ENCODE data around the gene PLEKHA5.

Gene PLEKHA5

GRCh38 chr12:19190292-19191031 lies 60.9 kb downstream of the PLEKHA5 start:
- Histone ChIP-seq H3K4me2 (ENCODE audit: low read length) (peak overlapping the region; percentile 61), H3K4me1 (ENCODE audit: low read length) (peaks cover 45% of the 10 kb centered on the region), H4K20me1 (ENCODE audit: insufficient read depth, low read length) (no peaks in the 10 kb centered on the region), H3K79me2 (ENCODE audit: low read length) (no peaks in the 10 kb centered on the region), H3K27ac (ENCODE audit: low read length) (peak overlapping the region; percentile 78), H3K9me3 (ENCODE audit: insufficient read depth, low read length) (no peaks in the 10 kb centered on the region), H3K36me3 (replicated peaks; ENCODE audit: low read depth, low read length) (no peaks in the 10 kb centered on the region), H3K27me3 (ENCODE audit: low read depth, low read length) (no peaks in the 10 kb centered on the region), H3K4me3 (ENCODE audit: low read length) (peak overlapping the region; percentile 4; the same call in 1 of the 2 replicates), H3K9ac (ENCODE audit: low read length) (no peak overlapping the region), H2AFZ (ENCODE audit: low read depth, low read length) (no peak overlapping the region)
- TF ChIP-seq EZH2phosphoT487 (IDR thresholded peaks at IDR 0.05; ENCODE audit: low read depth), result no peak
- TF ChIP-seq CTCF (IDR thresholded peaks at IDR 0.05; ENCODE audit: low read depth, low read length), result no peak

GRCh38 chr12:19191089-19191488 lies 61.6 kb downstream of the PLEKHA5 start:
- TF ChIP-seq CTCF (IDR thresholded peaks at IDR 0.05; ENCODE audit: low read depth, low read length), result no peak
- TF ChIP-seq EZH2phosphoT487 (IDR thresholded peaks at IDR 0.05; ENCODE audit: low read depth), result no peak
- peaks cover 45% of the 10 kb centered on the region for H3K4me1 ChIP-seq (ENCODE audit: low read length)
- H2AFZ ChIP-seq (ENCODE audit: low read depth, low read length), result no peak overlapping the region
- peak overlapping the region; percentile 78 for H3K27ac ChIP-seq (ENCODE audit: low read length)
- H3K4me3 ChIP-seq (ENCODE audit: low read length), result no peak overlapping the region
- H3K27me3 ChIP-seq (ENCODE audit: low read depth, low read length), result no peaks in the 10 kb centered on the region
- H3K9ac ChIP-seq (ENCODE audit: low read length), result no peak overlapping the region
- peak overlapping the region; percentile 61 for H3K4me2 ChIP-seq (ENCODE audit: low read length)
- H3K79me2 ChIP-seq (ENCODE audit: low read length), result no peaks in the 10 kb centered on the region
- no peaks in the 10 kb centered on the region for H4K20me1 ChIP-seq (ENCODE audit: insufficient read depth, low read length)
- H3K9me3 ChIP-seq (ENCODE audit: insufficient read depth, low read length), result no peaks in the 10 kb centered on the region
- no peaks in the 10 kb centered on the region for H3K36me3 ChIP-seq (replicated peaks; ENCODE audit: low read depth, low read length)

DNA sequence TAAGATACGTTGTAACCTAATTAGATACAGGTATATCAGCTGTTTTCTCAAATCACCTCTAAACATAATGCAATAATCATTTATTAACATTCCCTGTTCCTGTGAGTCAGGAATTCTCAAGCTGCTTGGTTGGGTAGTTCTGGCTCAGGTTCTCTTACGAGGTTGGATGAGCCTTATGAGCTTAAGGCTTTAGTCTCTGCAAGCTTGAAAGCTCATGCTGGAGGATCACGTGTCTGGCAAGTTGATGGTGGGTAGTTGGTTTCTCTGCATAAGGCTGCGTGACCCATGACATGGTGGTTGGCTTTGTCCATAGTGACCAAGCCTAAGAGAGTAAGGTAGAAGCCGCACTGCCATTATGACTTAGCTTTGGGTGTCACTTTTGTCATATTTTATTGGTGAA lies 62.0 kb downstream of the PLEKHA5 start:
- no peak overlapping the region for H3K4me3 ChIP-seq (ENCODE audit: low read length)
- no peaks in the 10 kb centered on the region for H3K27me3 ChIP-seq (ENCODE audit: low read depth, low read length)
- H3K9ac ChIP-seq (ENCODE audit: low read length), result no peak overlapping the region
- no peaks in the 10 kb centered on the region for H4K20me1 ChIP-seq (ENCODE audit: insufficient read depth, low read length)
- H3K4me1 ChIP-seq (ENCODE audit: low read length), result peaks cover 40% of the 10 kb centered on the region
- no peaks in the 10 kb centered on the region for H3K36me3 ChIP-seq (replicated peaks; ENCODE audit: low read depth, low read length)
- no peaks in the 10 kb centered on the region for H3K79me2 ChIP-seq (ENCODE audit: low read length)
- H3K9me3 ChIP-seq (ENCODE audit: insufficient read depth, low read length), result no peaks in the 10 kb centered on the region
- TF ChIP-seq CTCF (IDR thresholded peaks at IDR 0.05; ENCODE audit: low read depth, low read length) (no peak), EZH2phosphoT487 (IDR thresholded peaks at IDR 0.05; ENCODE audit: low read depth) (no peak)
- no peak overlapping the region for H3K4me2 ChIP-seq (ENCODE audit: low read length)
- peak overlapping the region; percentile 78; the same call in 1 of the 2 replicates for H3K27ac ChIP-seq (ENCODE audit: low read length)
- no peak overlapping the region for H2AFZ ChIP-seq (ENCODE audit: low read depth, low read length)

DNA sequence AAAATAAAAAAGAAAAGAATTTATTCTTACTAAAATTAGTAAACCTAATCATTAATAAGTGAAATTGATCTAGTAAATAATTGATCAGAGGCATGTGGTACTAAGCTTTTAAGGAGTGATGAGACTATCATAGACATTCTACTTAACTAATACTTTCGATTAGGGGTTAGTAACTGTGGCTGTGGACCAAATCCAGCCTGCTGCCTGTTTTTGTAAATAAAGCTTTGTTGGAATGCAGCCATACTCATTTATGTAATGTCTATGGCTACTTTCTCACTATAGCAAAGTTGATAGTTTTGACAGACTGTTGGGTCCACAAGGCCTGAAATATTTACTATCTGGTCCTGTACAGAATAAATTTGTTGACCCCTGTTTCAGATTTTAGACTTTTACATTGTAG lies 63.2 kb downstream of the PLEKHA5 start:
- H3K27me3 ChIP-seq (ENCODE audit: low read depth, low read length), result no peaks in the 10 kb centered on the region
- no peak overlapping the region for H3K27ac ChIP-seq (ENCODE audit: low read length)
- H3K9ac ChIP-seq (ENCODE audit: low read length), result no peak overlapping the region
- H3K4me3 ChIP-seq (ENCODE audit: low read length), result no peak overlapping the region
- TF ChIP-seq EZH2phosphoT487 (IDR thresholded peaks at IDR 0.05; ENCODE audit: low read depth) (no peak), CTCF (IDR thresholded peaks at IDR 0.05; ENCODE audit: low read depth, low read length) (no peak)
- H3K4me1 ChIP-seq (ENCODE audit: low read length), result peaks cover 30% of the 10 kb centered on the region
- H3K9me3 ChIP-seq (ENCODE audit: insufficient read depth, low read length), result no peaks in the 10 kb centered on the region
- H3K4me2 ChIP-seq (ENCODE audit: low read length), result no peak overlapping the region
- H3K79me2 ChIP-seq (ENCODE audit: low read length), result no peaks in the 10 kb centered on the region
- no peak overlapping the region for H2AFZ ChIP-seq (ENCODE audit: low read depth, low read length)
- no peaks in the 10 kb centered on the region for H4K20me1 ChIP-seq (ENCODE audit: insufficient read depth, low read length)
- no peaks in the 10 kb centered on the region for H3K36me3 ChIP-seq (replicated peaks; ENCODE audit: low read depth, low read length)

Data from OCI-LY3 (cell line).